Ramos (cell line): ENCODE measurements around the gene UBP1.
"Not testable (repeated sequence)": the region's sequence is repeated elsewhere in the genome, so short reads cannot be mapped to it uniquely, and the experiment has no call there.

Experiments used
- in situ Hi-C: fragments of 300-500 bp; cut with MboI; formaldehyde crosslinking; loops from one replicate; pipeline ENCODE4 v1.14.3; 2022; ENCODE audit warnings: low sequenced_read_pairs; ENCODE audit not compliant: unreplicated experiment

Gene UBP1

GRCh38 chr3:33355611-33356010 lies 84.6 kb downstream of the UBP1 start:
- in situ Hi-C loops = no loop called here

GRCh38 chr3:33339758-33340157 lies 100.4 kb downstream of the UBP1 start:
- in situ Hi-C loops = no loop called here

GRCh38 chr3:33338936-33339465 lies 101.2 kb downstream of the UBP1 start:
- in situ Hi-C loops = not testable (repeated sequence)
